ENCODE measurements around the gene ELF5.

ELF5 gene

DNA sequence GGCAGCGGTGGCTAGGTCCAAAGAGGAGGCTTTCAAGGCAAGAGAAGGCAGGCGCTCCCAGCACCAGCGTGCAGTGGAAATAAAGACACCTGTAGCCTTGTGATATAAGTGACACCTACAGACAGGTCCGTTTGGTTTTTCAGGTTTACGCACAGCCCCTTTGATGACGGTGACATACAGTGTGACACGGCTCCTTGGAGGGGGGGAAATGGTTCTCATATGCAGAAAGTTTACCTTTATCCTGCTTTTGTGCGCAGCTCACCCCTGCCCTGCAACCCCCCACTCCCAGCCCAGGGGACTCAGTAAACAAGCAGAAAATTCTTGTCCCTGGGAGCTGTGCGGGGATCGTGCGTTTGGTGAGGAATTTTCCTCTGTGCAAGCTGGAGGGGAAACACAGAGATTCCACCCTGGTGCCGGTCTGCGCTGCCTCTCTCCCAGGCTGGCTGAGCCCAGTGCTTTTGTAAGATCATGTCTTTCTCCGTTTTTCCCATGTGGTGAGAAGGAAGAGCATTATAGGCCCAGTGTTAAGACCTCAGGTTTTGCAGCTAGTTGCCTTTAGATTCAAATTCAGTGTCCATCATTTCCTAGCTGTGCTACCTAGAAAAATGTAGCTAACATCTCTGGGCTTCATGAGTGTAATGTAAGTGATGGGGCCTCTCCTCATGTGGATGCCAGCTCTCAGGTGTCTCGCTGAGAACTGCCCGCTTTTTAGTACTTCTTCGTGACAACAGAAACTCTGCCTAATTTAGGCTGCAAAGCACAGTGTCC lies at the start of gene ELF5:
Gene ELF5 (minus strand): TSS at position 113 of the 768 bp plus-strand sequence. CDS start 8,045 bp downstream, outside the sequence.
- ATAC-seq (no peak), DNase-seq (no peak)

DNA sequence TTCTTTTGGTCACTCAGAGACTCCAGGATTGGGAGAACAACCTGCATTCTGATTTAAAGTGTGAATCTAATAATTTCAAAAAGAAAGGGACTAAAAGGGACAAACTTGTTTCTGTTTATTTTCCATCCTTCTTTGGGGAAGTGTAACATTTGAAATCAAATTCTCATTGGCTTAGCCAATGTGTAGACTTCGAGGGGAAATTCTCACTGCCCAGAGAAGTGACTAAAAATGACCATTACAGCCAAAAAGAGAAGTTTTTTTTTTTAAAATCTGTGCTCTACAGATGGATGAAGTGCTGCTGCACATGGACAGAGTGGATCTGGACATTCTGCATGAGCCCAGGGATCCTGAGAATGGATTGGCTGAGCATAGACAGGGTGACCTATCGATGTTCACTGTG lies 49.4 kb upstream of the ELF5 start:
- ATAC-seq (no peak), DNase-seq (no peak)

DNA sequence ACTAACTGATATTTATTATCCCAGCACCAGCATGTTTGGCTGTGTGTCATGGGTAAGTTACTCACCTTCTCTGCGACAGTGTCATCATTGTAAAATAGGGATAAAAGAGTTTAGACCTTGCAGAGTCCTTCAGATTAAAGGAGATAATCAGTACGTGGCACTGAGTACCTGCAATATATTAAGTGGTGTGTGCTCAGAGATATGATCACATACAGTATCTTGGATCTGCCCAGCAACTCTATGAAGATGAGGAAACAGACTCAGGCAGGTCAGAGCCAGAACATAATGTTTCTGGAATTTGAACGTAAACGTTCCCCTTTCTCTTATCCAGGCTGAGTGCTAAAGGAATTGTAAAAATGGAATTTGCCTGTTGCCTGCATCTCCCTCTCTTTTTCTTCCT lies 46.9 kb upstream of the ELF5 start:
- no peak for ATAC-seq

DNA sequence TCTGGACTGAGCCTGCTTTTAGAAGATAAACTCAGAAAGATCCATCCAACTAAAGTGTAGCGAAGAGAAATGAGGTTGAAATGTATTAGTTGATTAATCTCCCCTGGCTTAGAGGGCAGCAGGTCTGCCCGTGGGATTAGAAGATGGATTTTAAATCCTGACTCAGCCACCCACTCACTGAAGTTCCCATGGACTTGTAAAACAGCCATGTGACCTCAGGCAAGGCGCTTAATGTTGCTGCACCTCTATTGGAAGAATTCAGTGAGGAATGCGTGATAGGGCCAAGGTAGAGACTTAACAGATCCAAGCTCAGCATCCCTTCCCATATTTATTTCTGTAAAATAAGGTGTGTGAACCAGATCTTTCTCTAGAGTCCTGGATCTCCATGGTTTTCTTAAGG lies 45.1 kb upstream of the ELF5 start:
- ATAC-seq, result no peak
- DNase-seq, result no peak

More for the DNA sequence above, 46.9 kb upstream of the ELF5 start:
- no peak for DNase-seq

DNA sequence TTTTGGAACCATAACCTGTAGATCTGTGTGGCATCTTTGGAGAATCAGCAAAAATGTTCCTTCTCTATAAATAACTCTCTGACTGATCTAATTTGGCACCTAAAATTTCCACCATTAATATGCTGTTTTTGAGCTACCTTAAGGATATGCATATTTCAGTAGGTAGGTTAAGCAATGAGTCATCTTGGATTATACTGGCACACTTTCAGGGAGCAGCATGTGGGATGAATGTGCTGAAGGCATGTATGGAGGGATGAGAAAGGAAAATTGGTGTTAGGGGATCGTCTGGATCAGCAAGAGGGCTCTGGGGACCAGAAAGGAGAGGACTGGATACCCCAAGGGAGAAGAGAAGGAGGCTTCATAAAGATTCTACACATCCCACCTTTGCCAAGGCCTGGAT lies 44.6 kb upstream of the ELF5 start:
- no peak for DNase-seq

DNA sequence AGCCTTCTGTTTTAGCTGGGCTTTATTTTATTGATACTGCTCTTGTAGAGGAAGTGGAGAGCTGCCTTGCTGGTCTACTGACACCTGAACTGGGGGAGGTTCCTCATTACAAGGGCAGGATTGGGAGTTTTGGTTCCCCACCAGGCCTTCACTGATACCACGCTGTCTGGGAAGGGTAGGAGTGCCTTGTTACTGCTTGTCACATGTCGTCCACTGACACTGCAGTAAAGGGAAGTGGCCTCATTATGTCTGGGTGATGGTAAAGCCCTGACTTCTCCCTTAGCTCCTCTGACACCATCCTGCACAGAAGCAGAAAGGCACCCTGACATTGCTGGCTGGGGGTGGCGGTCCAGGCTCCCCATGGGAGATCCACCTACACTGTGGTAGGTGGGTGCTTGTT lies 38.7 kb upstream of the ELF5 start:
- ATAC-seq, result no peak
- DNase-seq, result no peak

More for the DNA sequence above, 44.6 kb upstream of the ELF5 start:
- ATAC-seq, result no peak

DNA sequence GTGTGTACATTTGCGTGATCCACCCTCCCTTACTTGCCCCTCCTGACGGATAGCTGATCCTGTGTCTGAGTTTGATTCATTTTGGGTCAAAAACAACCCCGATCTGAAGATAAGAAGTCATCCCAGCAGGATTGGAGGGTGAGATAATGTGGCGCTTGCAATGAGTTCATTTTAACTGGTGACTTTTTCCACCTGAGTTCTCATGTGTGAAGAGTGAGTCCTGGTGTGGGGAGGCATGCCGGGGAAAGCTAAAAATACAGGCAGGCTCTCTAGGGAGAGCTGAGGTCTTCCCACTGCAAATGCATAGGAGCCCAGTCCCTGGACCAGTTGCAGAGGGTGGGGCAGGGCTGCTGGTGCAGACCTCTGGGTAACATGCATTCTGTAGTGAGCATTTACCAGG lies 35.7 kb upstream of the ELF5 start:
- DNase-seq, result no peak
- ATAC-seq, result no peak

DNA sequence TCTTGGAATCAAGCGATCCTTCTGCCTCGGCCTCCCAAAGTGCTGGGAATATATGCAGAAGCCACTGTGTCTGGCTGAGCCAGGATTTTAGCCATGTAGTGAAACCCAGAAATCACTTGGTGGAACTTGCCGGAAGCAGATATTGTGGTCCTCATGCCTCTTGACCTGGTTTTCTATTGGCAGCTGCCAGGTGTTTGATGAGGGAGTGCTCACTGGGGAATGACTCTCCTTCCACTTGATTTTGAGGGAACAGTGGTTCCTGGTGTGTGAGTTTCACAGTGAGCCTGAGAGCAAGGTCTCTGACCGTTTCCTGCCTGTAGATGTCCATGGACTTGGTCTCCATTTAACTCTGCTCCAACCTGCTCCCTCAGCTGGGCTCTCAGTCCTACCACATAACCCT lies 34.7 kb upstream of the ELF5 start:
- DNase-seq (no peak), ATAC-seq (no peak)

DNA sequence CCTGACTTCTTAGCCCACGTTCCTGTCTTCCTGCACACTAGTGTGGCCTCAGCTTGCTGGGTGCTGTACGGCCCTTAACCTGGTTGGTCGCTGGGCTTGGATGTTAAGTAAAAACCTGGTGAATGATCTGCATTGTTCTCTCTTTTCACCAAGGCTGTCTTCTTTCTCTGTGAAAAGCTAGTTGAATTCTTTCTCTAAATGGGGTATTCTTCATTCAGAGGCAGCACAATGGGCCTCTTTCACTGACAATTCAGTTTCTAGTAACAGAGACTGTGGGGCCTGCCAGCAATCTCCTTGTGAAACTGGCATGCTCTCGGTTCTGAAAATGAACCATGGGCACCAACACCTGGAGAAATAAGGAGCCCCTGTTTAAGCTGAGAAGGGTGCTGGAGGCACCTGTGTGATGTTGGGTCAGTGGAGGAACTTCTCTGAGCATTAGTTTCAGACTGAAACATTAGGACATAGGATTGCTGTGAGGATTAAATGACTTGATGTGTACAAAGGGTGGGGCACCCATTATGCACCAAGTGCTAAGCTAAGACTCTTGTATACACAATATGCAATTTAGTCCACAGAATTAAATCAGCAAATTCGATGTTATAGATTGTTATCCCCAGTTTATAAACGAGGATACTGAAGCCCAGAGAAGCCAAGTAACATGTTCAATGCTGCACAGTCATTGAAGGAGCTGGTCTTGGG lies 33.1 kb upstream of the ELF5 start:
- ATAC-seq (no peak), DNase-seq (no peak)

DNA sequence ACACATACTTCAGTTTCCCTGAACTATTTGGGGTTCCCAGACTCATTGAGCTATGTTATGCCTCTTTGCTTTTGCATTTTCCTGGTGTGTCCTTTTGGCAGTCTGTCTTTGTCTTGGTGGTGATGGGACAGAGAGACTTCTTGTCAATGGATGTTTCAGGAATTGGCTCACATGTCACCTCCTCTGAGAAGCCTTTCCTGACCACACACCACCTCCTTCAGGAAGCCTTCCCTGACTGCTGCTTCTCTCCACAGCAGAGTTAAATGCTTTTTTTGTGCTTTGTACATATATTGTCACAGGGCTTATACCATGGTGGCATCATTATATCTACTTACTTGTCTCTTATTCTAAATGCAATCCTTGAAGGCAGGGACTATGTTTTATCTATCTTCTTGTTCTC lies 28.5 kb upstream of the ELF5 start:
- DNase-seq, result no peak
- ATAC-seq, result no peak

DNA sequence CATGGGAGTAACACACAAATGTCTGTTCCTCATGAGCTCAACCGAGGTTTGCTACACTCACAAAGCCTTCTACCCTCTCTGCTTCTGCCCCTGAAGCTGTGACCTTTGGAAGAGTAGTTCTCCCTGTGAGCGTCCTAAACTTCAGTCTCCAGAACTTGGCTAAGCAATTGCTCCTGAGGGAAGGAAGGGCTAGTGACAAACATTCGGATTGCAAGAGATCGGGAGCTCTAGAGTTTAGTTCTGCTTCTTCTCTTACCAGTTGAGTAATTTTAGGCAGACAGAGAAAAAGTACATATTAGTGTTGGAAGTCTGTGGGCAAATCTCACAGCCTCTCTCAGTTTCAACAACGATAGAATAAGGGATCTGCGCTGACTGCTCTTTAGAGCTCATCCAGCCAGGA lies 27.3 kb upstream of the ELF5 start:
- ATAC-seq (no peak), DNase-seq (no peak)

DNA sequence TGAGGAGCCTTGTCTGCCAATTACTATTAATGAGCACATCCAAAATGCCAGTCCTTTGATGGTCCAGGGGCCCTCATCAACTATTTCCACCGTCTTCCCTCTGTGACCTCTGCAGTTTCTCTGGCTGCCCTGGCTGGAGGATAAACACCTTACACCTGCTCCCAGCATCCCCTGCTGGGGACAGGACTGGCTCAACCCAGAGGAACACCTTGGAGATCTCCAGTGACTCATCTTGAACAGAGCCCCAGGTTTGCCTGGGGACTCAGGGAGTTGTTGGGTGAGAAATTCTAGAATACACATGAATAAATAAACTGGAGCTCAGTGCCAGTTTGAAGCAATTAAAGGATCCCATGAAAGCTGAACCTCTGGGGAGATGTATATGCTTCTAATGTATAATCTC lies 24.0 kb upstream of the ELF5 start:
- no peak for ATAC-seq
- no peak for DNase-seq

DNA sequence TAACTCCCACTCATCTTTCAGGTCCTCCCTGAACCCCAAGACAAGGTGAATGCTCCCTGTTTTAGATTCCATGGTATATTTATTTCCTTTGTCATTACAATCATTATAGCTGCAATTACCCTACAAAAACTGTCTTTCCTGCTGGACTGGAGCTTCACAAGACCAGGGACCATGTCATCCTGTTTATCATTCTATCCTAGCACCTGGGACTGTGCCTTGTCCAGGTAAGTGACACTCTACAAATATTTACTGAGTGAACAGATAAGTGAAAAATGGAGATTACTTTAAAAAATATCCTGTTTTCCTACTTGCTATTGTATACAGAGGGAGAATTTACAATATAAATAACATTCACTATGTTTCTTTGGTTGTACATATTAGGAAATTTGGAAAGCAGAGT lies 22.5 kb upstream of the ELF5 start:
- no peak for DNase-seq
- no peak for ATAC-seq

DNA sequence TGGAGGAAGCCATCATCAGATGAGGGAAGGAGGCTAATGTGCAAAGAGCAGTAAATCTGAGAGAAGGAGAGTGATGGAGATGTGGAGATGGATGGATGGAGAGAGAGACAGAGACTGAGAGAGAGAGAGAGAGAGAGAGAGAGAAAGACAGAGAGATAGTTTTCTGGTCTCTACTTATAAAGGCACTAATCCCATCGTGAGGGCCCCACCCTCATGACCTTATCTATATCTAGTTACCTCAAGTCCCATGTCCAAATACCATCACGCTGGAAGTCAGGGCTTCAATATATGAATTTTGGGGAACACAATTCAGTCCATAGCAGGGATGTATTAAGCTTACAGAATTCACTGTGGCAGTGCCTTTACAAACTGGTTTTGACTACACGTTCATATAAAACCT lies 21.2 kb upstream of the ELF5 start:
- no peak for DNase-seq
- no peak for ATAC-seq

DNA sequence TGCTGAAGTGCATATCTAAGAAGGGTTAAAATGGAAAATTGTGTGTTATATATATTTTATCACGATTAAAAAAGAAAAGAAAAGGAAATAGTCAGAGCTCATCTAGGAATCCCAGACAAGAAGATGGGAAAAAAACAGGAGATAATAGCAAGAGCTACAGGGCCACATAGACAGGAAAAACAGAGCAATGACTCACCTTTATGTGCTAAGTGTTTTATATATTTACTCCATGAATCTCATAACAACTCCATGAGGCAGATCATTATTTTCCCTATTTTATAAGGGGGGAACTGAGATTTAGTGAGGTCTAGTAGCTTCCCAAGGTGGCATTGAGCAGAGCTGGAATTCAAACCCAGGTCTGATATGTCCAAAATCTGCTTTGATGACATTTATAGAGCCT lies 18.1 kb upstream of the ELF5 start:
- DNase-seq (no peak), ATAC-seq (no peak)

DNA sequence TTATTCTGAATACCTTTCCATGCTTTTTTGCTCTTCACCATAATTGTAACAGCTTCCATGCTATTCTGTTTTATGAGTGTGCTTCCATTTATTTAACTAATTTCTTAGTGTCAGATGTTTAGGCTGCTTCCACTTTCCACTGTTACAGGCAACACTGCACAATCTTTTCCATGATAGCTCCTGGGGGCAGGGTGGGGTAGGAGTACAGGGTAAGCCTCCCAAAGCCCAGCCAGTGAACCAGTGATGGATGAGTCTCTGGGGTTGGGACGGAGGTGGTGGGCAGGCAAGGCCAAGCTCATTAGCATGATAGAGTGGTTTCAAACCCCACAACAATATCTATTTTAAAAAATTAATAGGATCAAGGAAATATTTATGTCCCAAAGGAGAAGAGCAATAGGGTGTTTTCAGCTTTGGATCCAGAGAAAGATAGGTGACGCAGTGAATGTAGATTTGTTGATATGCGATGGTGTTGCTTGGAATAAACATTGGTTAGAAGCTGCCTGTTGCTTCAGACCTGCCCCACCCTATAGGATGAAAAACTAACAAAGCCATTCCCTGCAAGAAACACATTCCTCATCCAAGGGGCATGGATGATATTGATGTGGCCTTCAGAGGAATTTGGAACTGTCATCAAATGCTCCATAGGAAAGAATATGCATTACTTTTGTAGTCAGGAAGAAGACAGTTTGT lies 17.1 kb upstream of the ELF5 start:
- ATAC-seq (no peak), DNase-seq (no peak)

DNA sequence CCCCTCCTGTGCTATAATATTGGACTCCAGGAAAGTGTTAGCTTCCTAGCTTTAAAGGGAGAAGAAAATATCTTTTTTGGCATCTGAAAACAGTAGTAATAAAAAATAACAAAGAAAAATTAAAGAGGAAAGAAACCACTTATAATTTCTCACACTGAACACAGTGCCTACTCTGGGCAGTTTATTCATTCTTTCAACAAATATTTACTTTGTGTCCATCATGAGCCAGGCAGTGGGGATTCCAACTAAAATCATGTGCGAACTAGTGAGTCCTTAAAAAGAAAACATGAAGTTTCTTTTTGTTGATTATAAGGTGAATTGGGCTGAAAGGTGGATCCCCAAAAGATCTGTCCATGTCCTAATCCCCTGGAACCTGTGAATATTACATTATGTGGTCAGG lies 16.0 kb upstream of the ELF5 start:
- ATAC-seq (no peak), DNase-seq (no peak)

DNA sequence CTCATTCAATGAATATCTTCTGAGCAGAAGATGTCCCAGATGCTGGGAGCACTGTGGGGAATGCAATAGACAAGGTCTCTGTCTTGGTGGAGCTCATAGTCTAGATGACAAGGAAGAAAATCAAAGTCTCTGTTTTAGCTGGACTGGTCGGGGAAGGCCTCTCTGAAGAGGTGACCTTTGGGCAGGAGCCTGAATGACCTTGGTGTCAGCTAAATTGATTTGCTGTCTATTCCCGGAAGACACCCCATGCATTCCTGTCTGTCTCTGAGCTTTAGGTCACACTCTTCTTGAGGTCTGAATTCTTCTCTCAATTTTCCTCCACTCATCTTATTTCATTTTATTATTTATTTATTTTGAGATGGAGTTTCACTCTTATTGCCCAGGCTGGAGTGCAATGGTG lies 14.5 kb upstream of the ELF5 start:
- ATAC-seq, result no peak
- no peak for DNase-seq

DNA sequence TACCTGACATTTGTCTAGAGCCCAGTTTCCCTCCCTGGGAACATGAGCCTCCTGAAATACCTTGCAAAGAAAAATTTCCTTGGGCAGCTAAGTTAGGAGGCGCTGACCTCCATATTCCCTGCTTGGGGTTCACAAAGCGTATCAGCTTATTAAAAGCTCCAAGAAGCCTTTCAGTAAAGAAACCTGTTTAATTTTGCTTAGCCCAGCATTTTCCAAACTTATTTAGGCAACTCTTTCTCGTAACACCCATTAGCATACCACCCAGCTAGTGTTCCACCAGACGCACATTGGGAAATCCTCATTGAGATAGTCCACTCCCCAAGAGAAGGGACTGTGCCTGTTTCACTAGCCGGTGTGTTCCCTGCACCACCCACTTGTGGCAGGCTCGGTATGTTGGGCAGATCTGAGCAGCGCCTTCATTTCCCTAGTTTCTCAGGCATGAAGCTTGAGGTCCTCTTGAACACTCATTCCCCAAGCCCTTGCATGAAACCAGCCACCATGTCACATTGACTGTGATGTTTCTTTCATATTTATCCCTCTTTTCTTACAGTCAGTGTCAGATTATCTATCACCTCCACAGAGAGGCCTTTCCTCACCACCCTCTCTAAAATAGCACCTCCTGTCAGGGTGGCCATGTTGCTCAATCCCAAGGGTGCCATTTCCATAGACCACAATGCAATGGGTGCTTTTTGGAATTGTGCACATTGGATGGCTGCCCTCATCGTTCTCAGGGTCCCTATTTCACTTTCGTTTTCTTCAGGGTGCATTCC lies 12.5 kb upstream of the ELF5 start:
- ATAC-seq (no peak), DNase-seq (no peak)

DNA sequence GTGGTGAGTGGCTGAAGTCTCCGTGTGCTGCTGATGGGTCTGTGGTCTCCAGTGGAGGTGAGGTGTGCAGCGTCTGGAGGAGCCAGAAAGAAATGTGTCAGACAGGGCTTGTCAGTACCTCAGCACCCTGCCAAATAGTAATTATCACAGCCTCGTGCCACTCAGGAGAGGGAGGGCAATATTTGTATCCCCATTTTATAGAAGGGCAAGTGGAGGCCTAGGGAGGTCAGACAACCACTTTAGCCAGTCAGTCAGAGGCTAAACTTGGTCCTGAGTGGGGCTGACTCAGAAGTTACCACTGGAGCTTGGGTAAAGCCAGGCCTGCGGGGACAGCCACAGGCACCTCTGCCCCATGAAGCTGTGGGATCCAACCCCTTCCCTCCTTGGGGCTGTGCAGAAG lies 11.5 kb upstream of the ELF5 start:
- no peak for DNase-seq
- no peak for ATAC-seq

DNA sequence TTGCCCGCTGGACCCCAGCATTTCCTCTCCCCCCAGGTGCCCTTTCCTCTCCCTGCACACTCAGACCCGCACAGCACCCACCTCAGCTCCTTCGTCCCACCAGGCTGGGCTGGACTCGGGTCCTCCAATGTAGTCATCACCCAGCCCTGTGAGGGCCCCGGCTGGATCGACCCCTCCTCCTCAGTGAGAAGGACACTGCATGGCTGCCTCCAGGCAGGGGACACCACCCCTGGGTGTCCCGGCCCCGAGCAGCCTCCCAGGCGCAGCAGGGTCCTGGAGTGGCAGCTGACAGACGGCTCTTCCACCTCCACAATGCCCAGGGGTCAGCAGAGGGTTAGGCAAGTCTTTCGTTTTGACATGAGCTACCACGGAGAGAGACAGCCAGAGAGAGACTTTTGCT lies 11.1 kb upstream of the ELF5 start:
- ATAC-seq (no peak), DNase-seq (no peak)

DNA sequence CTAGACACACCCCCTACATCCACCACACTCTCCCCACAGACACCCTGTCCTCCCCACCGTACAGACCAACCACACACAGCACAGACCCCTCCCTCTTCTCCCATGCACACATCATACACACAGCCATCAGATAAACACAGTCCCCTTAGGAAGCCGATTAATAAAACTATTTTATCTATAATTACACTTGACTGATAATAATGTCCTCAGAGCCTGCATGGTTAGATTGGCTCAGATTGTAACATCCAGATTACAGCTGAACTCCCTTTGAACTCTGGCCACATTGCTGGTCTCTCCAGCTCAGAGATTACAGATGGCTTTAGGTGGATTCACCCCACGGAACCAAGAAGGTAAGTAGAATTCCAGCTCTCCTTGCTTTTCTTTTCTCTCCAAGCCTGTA lies 9.5 kb upstream of the ELF5 start:
- ATAC-seq, result no peak
- no peak for DNase-seq

DNA sequence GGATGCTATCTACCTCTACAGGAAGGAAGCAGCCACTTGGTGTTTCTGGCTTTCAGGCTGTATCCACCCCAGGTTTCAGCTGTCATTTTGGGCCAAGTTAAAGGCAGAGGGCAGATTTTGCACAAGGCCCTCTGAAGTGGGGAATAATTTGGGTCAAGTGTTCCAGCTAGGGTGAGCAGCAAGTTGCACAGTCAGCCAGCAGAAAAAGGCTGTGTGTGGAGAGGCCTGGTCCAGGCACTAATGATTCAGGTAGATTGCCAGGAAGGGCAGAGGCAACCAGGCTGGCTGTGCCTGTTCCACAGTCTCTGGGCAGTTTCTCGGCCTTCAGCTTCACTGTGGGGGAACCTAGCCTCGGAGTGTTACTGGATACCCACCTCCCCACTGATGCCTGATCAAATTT lies 8.6 kb upstream of the ELF5 start:
- ATAC-seq, result no peak
- DNase-seq, result no peak

All from stimulated activated naive CD8-positive, alpha-beta T cell treated with anti-CD3 and anti-CD28 coated beads, Interleukin-15, Interleukin-2, amounts not matched to agents 100 U/mL and 50 U/mL, for 24 hours (primary cell).